ENCODE results near the gene TOMM34.

Gene TOMM34

GRCh38 chr20:44908987-44909871 lies 51.0 kb downstream of the TOMM34 start:
- TF ChIP-seq ZFX (IDR thresholded peaks at IDR 0.05; ENCODE audit: borderline replicate concordance) (no peak), CTCF (IDR thresholded peaks at IDR 0.05) (no peak)
- H3K27ac ChIP-seq: peak overlapping the region; percentile 81

GRCh38 chr20:44904377-44904776 lies 55.8 kb downstream of the TOMM34 start:
- H3K27ac ChIP-seq: no peak overlapping the region
- TF ChIP-seq CTCF (IDR thresholded peaks at IDR 0.05) (no peak), ZFX (IDR thresholded peaks at IDR 0.05; ENCODE audit: borderline replicate concordance) (no peak)

- no peak overlapping the region for H3K27ac ChIP-seq
- TF ChIP-seq ZFX (IDR thresholded peaks at IDR 0.05; ENCODE audit: borderline replicate concordance): no peak
- TF ChIP-seq CTCF (IDR thresholded peaks at IDR 0.05): no peak
Measured at GRCh38 chr20:44901974-44902373, 58.2 kb downstream of the TOMM34 start.

- no peak overlapping the region for H3K27ac ChIP-seq
- TF ChIP-seq ZFX (IDR thresholded peaks at IDR 0.05; ENCODE audit: borderline replicate concordance) (no peak), CTCF (IDR thresholded peaks at IDR 0.05) (no peak)
Measured at GRCh38 chr20:44900231-44900854, 59.9 kb downstream of the TOMM34 start.

DNA sequence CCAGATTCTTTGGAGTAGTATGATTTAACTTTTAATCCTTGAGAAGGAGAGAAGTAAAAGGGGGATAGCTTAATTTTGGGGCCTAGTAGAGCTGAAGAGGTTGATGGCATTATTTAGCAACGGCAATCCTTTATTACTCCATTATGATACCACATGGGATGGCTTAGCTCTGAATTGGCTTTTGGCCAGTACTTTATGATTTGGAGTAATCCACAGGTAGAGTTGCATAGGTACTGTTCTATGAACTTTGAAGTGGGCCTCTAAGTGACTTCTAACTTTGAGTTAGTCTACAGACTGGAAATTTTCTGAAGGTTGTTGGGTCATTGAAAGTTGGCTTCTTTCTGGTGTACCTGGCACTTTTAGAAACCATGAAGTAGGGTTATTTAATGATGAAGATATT lies 63.1 kb downstream of the TOMM34 start:
- H3K27ac ChIP-seq: no peak overlapping the region
- TF ChIP-seq ZFX (IDR thresholded peaks at IDR 0.05; ENCODE audit: borderline replicate concordance): no peak
- no peak for TF ChIP-seq CTCF (IDR thresholded peaks at IDR 0.05)

GRCh38 chr20:44896583-44896982 lies 63.6 kb downstream of the TOMM34 start:
- no peak for TF ChIP-seq CTCF (IDR thresholded peaks at IDR 0.05)
- no peak for TF ChIP-seq ZFX (IDR thresholded peaks at IDR 0.05; ENCODE audit: borderline replicate concordance)

GRCh38 chr20:44894959-44895358 lies 65.2 kb downstream of the TOMM34 start:
- no peak for TF ChIP-seq CTCF (IDR thresholded peaks at IDR 0.05)
- TF ChIP-seq ZFX (IDR thresholded peaks at IDR 0.05; ENCODE audit: borderline replicate concordance): no peak
- H3K27ac ChIP-seq: no peak overlapping the region

More at GRCh38 chr20:44896583-44896982, 63.6 kb downstream of the TOMM34 start:
- no peak overlapping the region for H3K27ac ChIP-seq
